D341Med (cell line): ENCODE results near the gene RCVRN.

Experiments used
- DNase-seq: peaks from one replicate; pipeline ENCODE4 v3.0.0; 2012; ENCODE audit warnings: low spot score

The RCVRN gene

GRCh38 chr17:9905078-9905415 lies at the start of gene RCVRN:
TSS of gene RCVRN (minus strand) at chr17:9905271. CDS start at chr17:9905180, 91 bp downstream.
- no peak for DNase-seq

- no peak for DNase-seq
These were observed 48.4 kb upstream of the RCVRN start for GRCh38 chr17:9953492-9953891.

- no peak for DNase-seq
These were observed 46.7 kb upstream of the RCVRN start for GRCh38 chr17:9951803-9952202.

GRCh38 chr17:9948928-9949327 lies 43.9 kb upstream of the RCVRN start:
- DNase-seq: no peak

GRCh38 chr17:9944704-9945103 lies 39.6 kb upstream of the RCVRN start:
- no peak for DNase-seq

GRCh38 chr17:9943343-9943742 lies 38.3 kb upstream of the RCVRN start:
- no peak for DNase-seq

GRCh38 chr17:9942885-9943284 lies 37.8 kb upstream of the RCVRN start:
- DNase-seq: no peak

GRCh38 chr17:9941305-9941704 lies 36.2 kb upstream of the RCVRN start:
- DNase-seq: no peak

- no peak for DNase-seq
These were observed 35.8 kb upstream of the RCVRN start for GRCh38 chr17:9940841-9941240.

GRCh38 chr17:9938764-9939163 lies 33.7 kb upstream of the RCVRN start:
- DNase-seq: no peak

GRCh38 chr17:9937901-9938300 lies 32.8 kb upstream of the RCVRN start:
- no peak for DNase-seq

GRCh38 chr17:9937241-9937761 lies 32.2 kb upstream of the RCVRN start:
- DNase-seq: no peak

- no peak for DNase-seq
These were observed 31.0 kb upstream of the RCVRN start for GRCh38 chr17:9936095-9936494.

- DNase-seq: no peak
These were observed 30.3 kb upstream of the RCVRN start for GRCh38 chr17:9935408-9935807.

- DNase-seq: no peak
These were observed 29.3 kb upstream of the RCVRN start for GRCh38 chr17:9934331-9934730.

GRCh38 chr17:9932491-9932890 lies 27.4 kb upstream of the RCVRN start:
- DNase-seq: no peak

- DNase-seq: no peak
These were observed 26.2 kb upstream of the RCVRN start for GRCh38 chr17:9931144-9931741.

- no peak for DNase-seq
These were observed 24.8 kb upstream of the RCVRN start for GRCh38 chr17:9929871-9930270.

- no peak for DNase-seq
These were observed 23.7 kb upstream of the RCVRN start for GRCh38 chr17:9928601-9929333.

- no peak for DNase-seq
These were observed 21.2 kb upstream of the RCVRN start for GRCh38 chr17:9926150-9926804.

GRCh38 chr17:9925457-9925856 lies 20.4 kb upstream of the RCVRN start:
- no peak for DNase-seq

- peak; percentile 34 for DNase-seq
These were observed 19.7 kb upstream of the RCVRN start for GRCh38 chr17:9924735-9925191.
